Heart right ventricle (tissue), 16 donors: ENCODE data around the gene TANGO6. TPM values are rescaled to one million over a fixed set of nuclear protein-coding genes. Genes with fewer than 3 reads are reported as not detected.
A peak's percentile ranks its signal among the peaks of the same experiment; 100 is the strongest.

ENCODE experiments used
- ATAC-seq, 8 donors: fragments of 200-7000 bp; cut with Tn5 transposase; one replicate each; pipeline ENCODE4 v1.9.1; 2020; ENCODE audit warnings: mild to moderate bottlenecking in 8 of 8, moderate library complexity in 8 of 8, moderate number of reproducible peaks in 1 of 8
- DNase-seq, 2 donors: peaks; one replicate each; pipeline ENCODE4 v3.0.0-alpha.2; 2020
- H3K27ac ChIP-seq, 10 donors: fragments of 200-600 bp; sonication (generic) in 2 of 10; one replicate each; pipeline versions ENCODE4 v1.5.0 to v1.8.0; 2020 to 2022; ENCODE audit warnings: mild to moderate bottlenecking in 3 of 10
- H3K27me3 ChIP-seq, 7 donors: fragments of 200-600 bp; one replicate each; pipeline ENCODE4 v1.8.0; 2021 to 2022; ENCODE audit warnings: mild to moderate bottlenecking in 2 of 7
- H3K36me3 ChIP-seq, 9 donors: fragments of 200-600 bp; sonication (generic) in 1 of 9; one replicate each; pipeline versions ENCODE4 v1.5.0 to v1.8.0; 2020 to 2022; ENCODE audit warnings: mild to moderate bottlenecking in 2 of 9
- H3K4me1 ChIP-seq, 9 donors: fragments of 200-600 bp; sonication (generic) in 1 of 9; one replicate each; pipeline versions ENCODE4 v1.5.0 to v1.8.0; 2020 to 2022; ENCODE audit warnings: mild to moderate bottlenecking in 4 of 9
- H3K4me3 ChIP-seq, 10 donors: fragments of 200-600 bp; sonication (generic) in 2 of 10; one replicate each; pipeline versions ENCODE4 v1.5.0 to v1.8.0; 2020 to 2022; ENCODE audit warnings: mild to moderate bottlenecking in 7 of 10, moderate library complexity in 2 of 10
- H3K9me3 ChIP-seq, 11 donors: fragments of 200-600 bp in 10 of 11; sonication (generic) in 2 of 11; one replicate each; pipeline versions ENCODE4 v1.5.0 to v1.8.0; 2013 to 2022; ENCODE audit warnings: mild to moderate bottlenecking in 2 of 11, control low read depth in 1 of 11, moderate library complexity in 1 of 11
- CTCF ChIP-seq, 9 donors: fragments of 200-600 bp; sonication (generic) in 2 of 9; IDR thresholded peaks; one replicate each; pipeline versions ENCODE4 v1.5.0 to v1.8.0; 2021 to 2022; ENCODE audit warnings: antibody characterized with exemption in 9 of 9, mild to moderate bottlenecking in 5 of 9, moderate library complexity in 1 of 9
- WGBS, 2 donors: extraction: QIAGEN DNeasy Blood & Tissue Kit; methylation state at CpG; one replicate each; pipeline ENCODE4 v1.1.7; 2013; ENCODE audit warnings: inconsistent platforms in 1 of 2; 5-methylcytosine and 5-hydroxymethylcytosine counted together
- intact Hi-C, 10 donors: fragments of 100-400 bp; cut with DNase I; formaldehyde crosslinking; loops; one replicate each; pipeline versions ENCODE4 v1.11.1 to v1.14.2; 2022
- polyA plus RNA-seq, 2 donors: library from polyadenylated mRNA; stranded (reverse); fragments of 200-250 nt; gene quantifications; one replicate each; pipeline ENCODE4 v1.2.3, GENCODE V29; 2013
- total RNA-seq, 10 donors: library from RNA; stranded (reverse); fragmentation: NEBNext Ultra II Directional in 3 of 10; extraction: Animal tissue kit (Norgen Biotek cat#: 25700) in 3 of 10; gene quantifications; one replicate each; pipeline versions ENCODE4 v1.2.1 to v1.2.4, GENCODE V29; 2021 to 2023
- donor health status: Arrhythmogenic right ventricular cardiomyopathy.
- donor health status: ischemic (EF 13 %, LVEDD 7.1; RV severe dilation, severe dysfunction).
- donor health status: healthy with polysubstance abuse.
- donor health status: DM: no; HTN: yes; CAD: no.
- donor health status: DM: no; HTN: no; CAD: no.
- donor health status: ischemic (EF 25% LVEDD 6.9; RV normal size, moderate dysfunction).
- donor health status: ischemic (EF 25% LVEDD 5.7; RV mildly dilated, moderate dysfunction).
- donor health status: healthy.
- donor health status: DM: yes; HTN: yes; CAD: no.
- donor health status: Ischemic cardiomyopathy.
- donor health status: ischemic (EF 35%, LVEDD 5.7; RV mildly dilated, moderate dysfunction).
- donor health status: nonischemic (EF 11% LVEDD 7.7; RV severe dilation, severe dysfunction).
- donor health status: DM: yes; HTN: yes; CAD: no.
- donor health status: PGD.
- donor health status: ischemic (EF 29% LVEDD 5.4; RV normal size, mild dysfunction).
- donor health status: nonischemic (EF 23%, LVEDD 6.1; RV moderate dilation, normal function).

Gene TANGO6
- total and polyA plus RNA-seq, 12 donors, result 1.8 to 12.9 (median 8.0) TPM

- no peak for TF ChIP-seq CTCF (IDR thresholded peaks at IDR 0.05)
- 89 to 90% methylated on average over 3 of the region's 3 CpGs for WGBS, 2 donors
- intact Hi-C loops, result loop anchor here in 2 of 10 donors (10.0 kb wide), 2 partner anchors 111 to 121 kb away; partner anchors contain the start of gene HAS3 (in 1 of the 2)
- Histone ChIP-seq H3K27ac (peak overlapping the region in 3 of 10 donors; percentile 1 to 24 (median 12)), H3K4me3 (no peak overlapping the region), H3K4me1 (peaks cover 0 to 12% (median 0%) of the 10 kb centered on the region in 9 donors), H3K9me3 (no peaks in the 10 kb centered on the region), H3K27me3 (no peaks in the 10 kb centered on the region), H3K36me3 (no peaks in the 10 kb centered on the region)
- DNase-seq, result no peak
- ATAC-seq, result no peak
Measured at GRCh38 chr16:68993456-68993855, 150.1 kb downstream of the TANGO6 start.

- WGBS, 2 donors, result 60 to 63% methylated on average over 1 of the region's 1 CpG
- intact Hi-C loops, result loop anchor here in 2 of 10 donors (10.0 kb wide), 2 partner anchors 111 to 121 kb away; partner anchors contain the start of gene HAS3 (in 1 of the 2)
- no peaks in the 10 kb centered on the region for H3K9me3 ChIP-seq
- H3K27me3 ChIP-seq, result no peaks in the 10 kb centered on the region
- ATAC-seq (no peak), DNase-seq (no peak)
- H3K36me3 ChIP-seq, result no peaks in the 10 kb centered on the region
- H3K4me3 ChIP-seq, result no peak overlapping the region
- H3K27ac ChIP-seq, result peak overlapping the region in 3 of 10 donors; percentile 1 to 24 (median 12)
- TF ChIP-seq CTCF (IDR thresholded peaks at IDR 0.05), result no peak
- peaks cover 0 to 12% (median 0%) of the 10 kb centered on the region in 9 donors for H3K4me1 ChIP-seq
Measured at GRCh38 chr16:68993885-68994284, 150.6 kb downstream of the TANGO6 start.

- Histone ChIP-seq H3K4me1 (peaks cover 0 to 12% (median 0%) of the 10 kb centered on the region in 9 donors), H3K27ac (peak overlapping the region in 2 of 10 donors; percentile 1 to 8), H3K9me3 (no peaks in the 10 kb centered on the region), H3K36me3 (no peaks in the 10 kb centered on the region), H3K4me3 (no peak overlapping the region), H3K27me3 (no peaks in the 10 kb centered on the region)
- no peak for TF ChIP-seq CTCF (IDR thresholded peaks at IDR 0.05)
- 100% methylated on average over 1 of the region's 1 CpG for WGBS, 2 donors
- DNase-seq, result no peak
- intact Hi-C loops, result loop anchor here in 2 of 10 donors (10.0 kb wide), 2 partner anchors 110 to 120 kb away; partner anchors contain the start of gene HAS3 (in 1 of the 2)
- ATAC-seq, result no peak
Measured at GRCh38 chr16:68994324-68994723, 151.0 kb downstream of the TANGO6 start.

GRCh38 chr16:68995011-68995504, 151.7 kb downstream of the TANGO6 start:
- intact Hi-C loops, result loop anchor here in 2 of 10 donors (10.0 kb wide), 2 partner anchors 110 to 120 kb away; partner anchors contain the start of gene HAS3 (in 1 of the 2)
- no peak overlapping the region for H3K4me3 ChIP-seq
- H3K4me1 ChIP-seq, result peaks cover 0 to 12% (median 0%) of the 10 kb centered on the region in 9 donors
- DNase-seq (no peak), ATAC-seq (peak in 1 of 8 donors; percentile 55)
- no peaks in the 10 kb centered on the region for H3K36me3 ChIP-seq
- no peaks in the 10 kb centered on the region for H3K27me3 ChIP-seq
- no peak overlapping the region for H3K27ac ChIP-seq
- H3K9me3 ChIP-seq, result no peaks in the 10 kb centered on the region
- peak in 7 of 9 donors; percentile 15 to 38 (median 32) for TF ChIP-seq CTCF (IDR thresholded peaks at IDR 0.05)
